Mesenchymal stem cell (in vitro differentiated cells and primary cell): ENCODE results near the gene CCT5.

Experiments used
- DNase-seq: peaks from one replicate; pipeline ENCODE4 v3.0.0-alpha.2; 2013
- H2AFZ ChIP-seq: one replicate; pipeline ENCODE4 v1.6.1; 2013; ENCODE audit warnings: low read depth, mild to moderate bottlenecking, control low read depth, inconsistent platforms, low read length, moderate library complexity
- H2AK5ac ChIP-seq: 2 replicates; pipeline ENCODE4 v1.6.1; 2013; ENCODE audit warnings: low read length, moderate library complexity, mild to moderate bottlenecking, inconsistent platforms; ENCODE audit not compliant: severe bottlenecking
- H2BK120ac ChIP-seq: one replicate; pipeline ENCODE4 v1.6.1; 2013; ENCODE audit warnings: low read depth, mild to moderate bottlenecking, inconsistent platforms, low read length, moderate library complexity
- H2BK12ac ChIP-seq, 2 experiments: one replicate each; pipeline ENCODE4 v1.6.1; 2013; ENCODE audit warnings: inconsistent platforms in 2 of 2, low read length in 2 of 2, mild to moderate bottlenecking in 2 of 2, moderate library complexity in 2 of 2, control low read depth in 1 of 2
- H2BK15ac ChIP-seq: one replicate; pipeline ENCODE4 v1.6.1; 2013; ENCODE audit warnings: mild to moderate bottlenecking, low read depth, inconsistent platforms; ENCODE audit not compliant: poor library complexity, severe bottlenecking
- H2BK5ac ChIP-seq: 2 replicates; pipeline ENCODE4 v1.6.1; 2013; ENCODE audit warnings: low read depth, mild to moderate bottlenecking, low read length, control low read depth, inconsistent platforms; ENCODE audit not compliant: poor library complexity, severe bottlenecking
- H3K14ac ChIP-seq, 2 experiments: one replicate each; pipeline ENCODE4 v1.6.1; 2013; ENCODE audit warnings: inconsistent platforms in 2 of 2, low read length in 2 of 2, control low read depth in 1 of 2, mild to moderate bottlenecking in 1 of 2, moderate library complexity in 1 of 2
- H3K18ac ChIP-seq, 2 experiments: one replicate each; pipeline ENCODE4 v1.6.1; 2013; ENCODE audit warnings: inconsistent platforms in 2 of 2, low read length in 2 of 2, control low read depth in 1 of 2, low read depth in 1 of 2, mild to moderate bottlenecking in 1 of 2
- H3K23ac ChIP-seq, 2 experiments: one replicate each; pipeline ENCODE4 v1.6.1; 2013; ENCODE audit warnings: inconsistent platforms in 2 of 2, low read length in 2 of 2, mild to moderate bottlenecking in 2 of 2, moderate library complexity in 2 of 2, control low read depth in 1 of 2
- H3K27ac ChIP-seq: 2 replicates; pipeline ENCODE4 v1.5.1; 2013; ENCODE audit warnings: mild to moderate bottlenecking, moderate library complexity, low read length, control low read depth, inconsistent platforms; ENCODE audit not compliant: poor library complexity, severe bottlenecking
- H3K27me3 ChIP-seq, 2 experiments: 2 replicates each; pipeline versions ENCODE4 v1.6.1 to v1.7.0; 2013; ENCODE audit warnings: low read length in 2 of 2, mild to moderate bottlenecking in 2 of 2, moderate library complexity in 2 of 2, control low read depth in 1 of 2, inconsistent platforms in 1 of 2; ENCODE audit not compliant: control insufficient read depth in 1 of 2, insufficient read depth in 1 of 2
- H3K36me3 ChIP-seq, 2 experiments: 2 replicates each; pipeline versions ENCODE4 v1.6.1 to v1.7.0; 2013; ENCODE audit warnings: low read length in 2 of 2, control low read depth in 1 of 2, inconsistent platforms in 1 of 2, low read depth in 1 of 2, mild to moderate bottlenecking in 1 of 2; ENCODE audit not compliant: insufficient read depth in 2 of 2, control insufficient read depth in 1 of 2
- H3K4ac ChIP-seq, 2 experiments: one replicate each; pipeline ENCODE4 v1.6.1; 2013; ENCODE audit warnings: inconsistent platforms in 2 of 2, low read length in 2 of 2, mild to moderate bottlenecking in 2 of 2, moderate library complexity in 2 of 2, control low read depth in 1 of 2, low read depth in 1 of 2
- H3K4me1 ChIP-seq: 2 replicates; pipeline ENCODE4 v1.6.1; 2013; ENCODE audit warnings: low read depth, low read length, control low read depth; ENCODE audit not compliant: control insufficient read depth, insufficient read depth
- H3K4me2 ChIP-seq: 2 replicates; pipeline ENCODE4 v1.6.1; 2013; ENCODE audit warnings: low read length, mild to moderate bottlenecking, inconsistent platforms; ENCODE audit not compliant: poor library complexity, severe bottlenecking
- H3K4me3 ChIP-seq, 2 experiments: 2 replicates each; pipeline versions ENCODE4 v1.5.1 to v1.7.0; 2013; ENCODE audit warnings: low read length in 2 of 2, mild to moderate bottlenecking in 2 of 2, control low read depth in 1 of 2, low read depth in 1 of 2; ENCODE audit not compliant: insufficient read depth in 1 of 2
- H3K79me1 ChIP-seq: replicated peaks from 2 replicates; pipeline ENCODE4 v1.6.1; 2013; ENCODE audit warnings: mild to moderate bottlenecking, control low read depth, low read length, inconsistent platforms; ENCODE audit not compliant: poor library complexity, severe bottlenecking
- H3K9ac ChIP-seq: 2 replicates; pipeline ENCODE4 v1.7.0; 2013; ENCODE audit warnings: mild to moderate bottlenecking, low read length, moderate library complexity
- H3K9me3 ChIP-seq: 2 replicates; pipeline ENCODE4 v1.7.0; 2013; ENCODE audit warnings: mild to moderate bottlenecking, low read length; ENCODE audit not compliant: control insufficient read depth
- H4K8ac ChIP-seq: one replicate; pipeline ENCODE4 v1.6.1; 2013; ENCODE audit warnings: inconsistent platforms, mild to moderate bottlenecking, low read length, moderate library complexity
- H4K91ac ChIP-seq: one replicate; pipeline ENCODE4 v1.6.1; 2013; ENCODE audit warnings: mild to moderate bottlenecking, low read length, inconsistent platforms
- WGBS: methylation state at CpG from one replicate; pipeline ENCODE4 v1.1.7; 2013; ENCODE audit warnings: mixed read lengths; 5-methylcytosine and 5-hydroxymethylcytosine counted together

The CCT5 gene

GRCh38 chr5:10291692-10292339 lies 41.7 kb downstream of the CCT5 start:
- Histone ChIP-seq H2BK5ac (no peak overlapping the region), H2BK120ac (no peak overlapping the region), H3K23ac (no peak overlapping the region), H2BK12ac (no peak overlapping the region), H3K27me3 (no peaks in the 10 kb centered on the region), H3K14ac (no peak overlapping the region), H4K8ac (no peak overlapping the region), H3K9me3 (no peaks in the 10 kb centered on the region), H2BK15ac (no peak overlapping the region), H4K91ac (no peak overlapping the region), H3K9ac (no peak overlapping the region), H3K4me2 (no peak overlapping the region), H2AK5ac (no peak overlapping the region), H3K27ac (no peak overlapping the region), H3K36me3 (peaks cover 28 to 33% of the 10 kb centered on the region in 2 experiments), H3K4me3 (no peak overlapping the region), H2AFZ (no peak overlapping the region), H3K4me1 (peaks cover 16% of the 10 kb centered on the region), H3K4ac (no peak overlapping the region), H3K18ac (no peak overlapping the region), H3K79me1 (peaks cover 16% of the 10 kb centered on the region)
- DNase-seq = no peak
- WGBS = 85% methylated on average over 6 of the region's 9 CpGs

DNA sequence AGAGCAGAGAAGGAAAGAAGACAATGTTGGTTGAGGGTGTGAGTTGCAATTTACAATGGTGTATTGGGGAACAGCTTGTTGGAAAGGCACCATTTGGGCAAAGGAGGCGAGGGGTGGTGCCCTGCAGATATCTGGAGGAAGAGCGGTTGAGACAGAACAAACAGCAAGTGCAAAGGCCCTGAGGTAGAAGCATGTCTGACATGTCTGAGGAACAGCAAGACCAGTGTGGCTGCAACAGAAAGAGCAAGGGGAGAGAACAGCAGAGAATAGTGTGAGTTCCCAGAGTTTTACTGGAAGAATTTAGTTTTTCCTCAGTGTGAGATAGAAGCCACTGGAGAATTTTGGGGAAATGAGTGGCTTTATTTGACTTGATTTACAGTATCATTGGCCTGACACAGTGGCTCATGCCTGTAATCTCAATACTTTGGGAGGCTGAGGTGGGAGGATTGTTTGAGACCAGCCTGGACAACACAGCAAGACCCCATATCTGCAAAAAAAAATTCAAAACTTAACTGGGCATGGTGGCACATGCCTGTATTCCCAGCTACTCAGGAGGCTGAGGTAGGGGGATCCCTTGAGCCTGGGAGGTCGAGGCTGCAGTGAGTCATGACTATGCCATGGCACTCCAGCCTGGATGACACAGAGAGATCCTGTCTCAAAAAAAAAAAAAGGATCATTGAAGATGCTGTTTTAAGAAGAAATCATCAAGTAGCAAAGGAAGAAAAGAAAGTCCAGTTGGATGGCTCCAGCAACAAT lies 44.0 kb downstream of the CCT5 start:
- Histone ChIP-seq H2AFZ (no peak overlapping the region), H3K27me3 (no peaks in the 10 kb centered on the region), H3K9me3 (no peaks in the 10 kb centered on the region), H3K18ac (no peak overlapping the region), H3K4me1 (peaks cover 11% of the 10 kb centered on the region), H2AK5ac (no peak overlapping the region), H3K4me3 (no peak overlapping the region), H3K79me1 (peaks cover 23% of the 10 kb centered on the region), H3K14ac (no peak overlapping the region), H2BK12ac (no peak overlapping the region), H3K23ac (peak overlapping the region in 1 of 2 experiments; percentile 66), H2BK120ac (no peak overlapping the region), H3K27ac (no peak overlapping the region), H4K91ac (no peak overlapping the region), H3K36me3 (peaks cover 15 to 20% of the 10 kb centered on the region in 2 experiments), H3K4ac (no peak overlapping the region), H3K4me2 (no peak overlapping the region), H2BK15ac (no peak overlapping the region), H3K9ac (no peak overlapping the region), H4K8ac (no peak overlapping the region), H2BK5ac (no peak overlapping the region)
- DNase-seq = no peak
- 68% methylated on average over 3 of the region's 3 CpGs for WGBS

GRCh38 chr5:10295619-10296326 lies 45.7 kb downstream of the CCT5 start:
- Histone ChIP-seq H3K4ac (no peak overlapping the region), H2AK5ac (no peak overlapping the region), H3K4me2 (no peak overlapping the region), H3K27ac (no peak overlapping the region), H2BK120ac (no peak overlapping the region), H3K9me3 (no peaks in the 10 kb centered on the region), H3K9ac (no peak overlapping the region), H3K18ac (no peak overlapping the region), H3K79me1 (peaks cover 25% of the 10 kb centered on the region), H4K8ac (no peak overlapping the region), H2AFZ (no peak overlapping the region), H3K4me1 (peaks cover 8% of the 10 kb centered on the region), H3K27me3 (no peaks in the 10 kb centered on the region), H2BK12ac (no peak overlapping the region), H3K4me3 (no peak overlapping the region), H3K23ac (no peak overlapping the region), H2BK5ac (no peak overlapping the region), H3K36me3 (peaks cover 14% of the 10 kb centered on the region in 2 experiments), H4K91ac (no peak overlapping the region), H2BK15ac (no peak overlapping the region), H3K14ac (no peak overlapping the region)
- WGBS = 87% methylated on average over 4 of the region's 8 CpGs
- no peak for DNase-seq

DNA sequence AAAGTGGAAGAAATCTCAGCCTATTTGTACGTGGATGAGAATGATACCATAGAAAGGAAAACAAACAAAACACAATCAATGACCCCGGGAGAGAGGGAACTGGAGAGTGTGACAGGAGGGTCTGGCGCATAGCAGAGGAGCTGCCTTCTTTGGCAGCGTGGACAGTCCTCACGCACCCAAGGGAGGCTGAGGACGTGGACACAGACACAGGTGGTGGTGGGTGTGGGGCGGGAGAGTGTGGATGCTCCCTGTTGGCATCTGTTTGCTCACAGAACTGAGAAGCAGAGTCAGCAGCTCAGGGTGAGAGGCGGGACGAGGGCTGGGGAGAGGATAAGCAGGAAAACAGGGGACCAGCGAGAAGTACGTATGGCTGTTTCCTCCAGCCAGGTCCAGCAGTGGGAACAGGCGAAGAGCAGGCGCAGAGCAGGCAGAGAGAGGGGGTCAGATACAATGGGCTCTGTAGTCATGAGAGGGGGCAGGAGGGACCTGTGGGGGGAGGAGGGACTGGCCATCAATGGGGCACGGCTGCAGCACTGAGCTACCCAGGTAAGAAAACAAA lies 47.6 kb downstream of the CCT5 start:
- Histone ChIP-seq H2BK120ac (no peak overlapping the region), H4K91ac (no peak overlapping the region), H2BK12ac (no peak overlapping the region), H3K4ac (no peak overlapping the region), H3K4me3 (no peak overlapping the region), H2BK5ac (no peak overlapping the region), H3K27me3 (no peaks in the 10 kb centered on the region), H2BK15ac (no peak overlapping the region), H3K9me3 (no peaks in the 10 kb centered on the region), H3K9ac (no peak overlapping the region), H3K4me1 (peaks cover 8% of the 10 kb centered on the region), H3K27ac (no peak overlapping the region), H3K4me2 (no peak overlapping the region), H2AK5ac (no peak overlapping the region), H3K23ac (no peak overlapping the region), H2AFZ (no peak overlapping the region), H3K18ac (peak overlapping the region in 1 of 2 experiments; percentile 72), H4K8ac (no peak overlapping the region), H3K36me3 (peaks cover 14 to 16% of the 10 kb centered on the region in 2 experiments), H3K79me1 (peaks cover 25% of the 10 kb centered on the region), H3K14ac (peak overlapping the region in 1 of 2 experiments; percentile 37)
- 89% methylated on average over 13 of the region's 14 CpGs for WGBS
- DNase-seq = no peak
